ENCODE measurements around the gene CSTB. TPM values are rescaled to one million over a fixed set of nuclear protein-coding genes. Genes with fewer than 3 reads are reported as not detected.
A peak's percentile ranks its signal among the peaks of the same experiment; 100 is the strongest.

CSTB gene
- total RNA-seq, 2 donors from 2014 or later: 30.7 to 32.3 TPM

- DNase-seq: no peak
- H3K4me1 Mint-ChIP-seq (ENCODE audit: low read depth): peaks cover 12% of the 10 kb centered on the region
- H3K36me3 Mint-ChIP-seq (ENCODE audit: insufficient read depth in 2 of 2): peaks cover 4 to 7% of the 10 kb centered on the region in 2 donors
- no peak overlapping the region for H3K27ac Mint-ChIP-seq
- peaks cover 6% of the 10 kb centered on the region for H3K27me3 Mint-ChIP-seq (ENCODE audit: low read depth)
- H3K9me3 Mint-ChIP-seq: peaks cover 5 to 6% of the 10 kb centered on the region in 2 donors
- no peak overlapping the region for H3K4me3 Mint-ChIP-seq
- no peak for ATAC-seq (replicated peaks in 1 of 2)
Observed at GRCh38 chr21:43815107-43815613, 39.1 kb upstream of the CSTB start.

GRCh38 chr21:43814215-43815106 is 38.4 kb upstream of the CSTB start:
- no peak for ATAC-seq (replicated peaks in 1 of 2)

GRCh38 chr21:43813656-43813980 is 37.5 kb upstream of the CSTB start:
- Mint-ChIP-seq H3K27ac (no peak overlapping the region), H3K27me3 (ENCODE audit: low read depth) (peaks cover 2% of the 10 kb centered on the region), H3K4me1 (ENCODE audit: low read depth) (peaks cover 12% of the 10 kb centered on the region), H3K9me3 (peaks cover under 1% of the 10 kb centered on the region in 2 donors), H3K4me3 (no peak overlapping the region), H3K36me3 (ENCODE audit: insufficient read depth in 2 of 2) (peaks cover 2% of the 10 kb centered on the region in 2 donors)
- DNase-seq (no peak), ATAC-seq (replicated peaks in 1 of 2) (no peak)

More at GRCh38 chr21:43814215-43815106, 38.4 kb upstream of the CSTB start:
- peaks cover 12% of the 10 kb centered on the region for H3K4me1 Mint-ChIP-seq (ENCODE audit: low read depth)
- H3K27me3 Mint-ChIP-seq (ENCODE audit: low read depth): peaks cover 6% of the 10 kb centered on the region
- H3K4me3 Mint-ChIP-seq: no peak overlapping the region
- H3K36me3 Mint-ChIP-seq (ENCODE audit: insufficient read depth in 2 of 2): peaks cover 4 to 7% of the 10 kb centered on the region in 2 donors
- peaks cover 5 to 6% of the 10 kb centered on the region in 2 donors for H3K9me3 Mint-ChIP-seq
- no peak overlapping the region for H3K27ac Mint-ChIP-seq
- DNase-seq: no peak

GRCh38 chr21:43812957-43813655 is 37.0 kb upstream of the CSTB start:
- Mint-ChIP-seq H3K36me3 (ENCODE audit: insufficient read depth in 2 of 2) (peaks cover 0 to 2% of the 10 kb centered on the region in 2 donors), H3K27me3 (ENCODE audit: low read depth) (no peaks in the 10 kb centered on the region), H3K4me1 (ENCODE audit: low read depth) (peaks cover 12% of the 10 kb centered on the region), H3K27ac (no peak overlapping the region), H3K4me3 (no peak overlapping the region), H3K9me3 (no peaks in the 10 kb centered on the region)
- DNase-seq: no peak
- peak in 1 of 2 donors; percentile 3 for ATAC-seq (replicated peaks in 1 of 2)

- no peaks in the 10 kb centered on the region for H3K27me3 Mint-ChIP-seq (ENCODE audit: low read depth)
- no peaks in the 10 kb centered on the region for H3K9me3 Mint-ChIP-seq
- H3K4me1 Mint-ChIP-seq (ENCODE audit: low read depth): peaks cover 12% of the 10 kb centered on the region
- H3K36me3 Mint-ChIP-seq (ENCODE audit: insufficient read depth in 2 of 2): no peaks in the 10 kb centered on the region
- no peak for DNase-seq
- H3K27ac Mint-ChIP-seq: no peak overlapping the region
- no peak for ATAC-seq (replicated peaks in 1 of 2)
- H3K4me3 Mint-ChIP-seq: no peak overlapping the region
Observed at GRCh38 chr21:43812139-43812821, 36.2 kb upstream of the CSTB start.

GRCh38 chr21:43811262-43812105 is 35.4 kb upstream of the CSTB start:
- no peak for ATAC-seq (replicated peaks in 1 of 2)
- Mint-ChIP-seq H3K27me3 (ENCODE audit: low read depth) (no peaks in the 10 kb centered on the region), H3K27ac (no peak overlapping the region)

GRCh38 chr21:43810505-43811261 is 34.6 kb upstream of the CSTB start:
- H3K9me3 Mint-ChIP-seq: no peaks in the 10 kb centered on the region
- DNase-seq (peak; percentile 92 to 96), ATAC-seq (replicated peaks in 1 of 2) (peak; percentile 85 to 90)
- H3K36me3 Mint-ChIP-seq (ENCODE audit: insufficient read depth in 2 of 2): no peaks in the 10 kb centered on the region
- peak overlapping the region in 1 of 2 donors; percentile 13 for H3K4me3 Mint-ChIP-seq
- no peaks in the 10 kb centered on the region for H3K27me3 Mint-ChIP-seq (ENCODE audit: low read depth)
- H3K4me1 Mint-ChIP-seq (ENCODE audit: low read depth): peaks cover 12% of the 10 kb centered on the region
- no peak overlapping the region for H3K27ac Mint-ChIP-seq

More at GRCh38 chr21:43811262-43812105, 35.4 kb upstream of the CSTB start:
- peaks cover 12% of the 10 kb centered on the region for H3K4me1 Mint-ChIP-seq (ENCODE audit: low read depth)
- no peak for DNase-seq
- H3K4me3 Mint-ChIP-seq: no peak overlapping the region
- H3K9me3 Mint-ChIP-seq: no peaks in the 10 kb centered on the region
- no peaks in the 10 kb centered on the region for H3K36me3 Mint-ChIP-seq (ENCODE audit: insufficient read depth in 2 of 2)

- H3K4me3 Mint-ChIP-seq: no peak overlapping the region
- no peaks in the 10 kb centered on the region for H3K27me3 Mint-ChIP-seq (ENCODE audit: low read depth)
- no peaks in the 10 kb centered on the region for H3K36me3 Mint-ChIP-seq (ENCODE audit: insufficient read depth in 2 of 2)
- no peak for DNase-seq
- no peak for ATAC-seq (replicated peaks in 1 of 2)
- H3K9me3 Mint-ChIP-seq: no peaks in the 10 kb centered on the region
- peaks cover 19% of the 10 kb centered on the region for H3K4me1 Mint-ChIP-seq (ENCODE audit: low read depth)
- no peak overlapping the region for H3K27ac Mint-ChIP-seq
Observed at GRCh38 chr21:43809853-43810504, 33.9 kb upstream of the CSTB start.

- no peaks in the 10 kb centered on the region for H3K27me3 Mint-ChIP-seq (ENCODE audit: low read depth)
- no peak overlapping the region for H3K4me3 Mint-ChIP-seq
- no peak for DNase-seq
- no peak for ATAC-seq (replicated peaks in 1 of 2)
- H3K36me3 Mint-ChIP-seq (ENCODE audit: insufficient read depth in 2 of 2): no peaks in the 10 kb centered on the region
- H3K9me3 Mint-ChIP-seq: no peaks in the 10 kb centered on the region
- peaks cover 21% of the 10 kb centered on the region for H3K4me1 Mint-ChIP-seq (ENCODE audit: low read depth)
- no peak overlapping the region for H3K27ac Mint-ChIP-seq
Observed at GRCh38 chr21:43809346-43809799, 33.3 kb upstream of the CSTB start.

- peaks cover 21% of the 10 kb centered on the region for H3K4me1 Mint-ChIP-seq (ENCODE audit: low read depth)
- no peaks in the 10 kb centered on the region for H3K9me3 Mint-ChIP-seq
- no peak overlapping the region for H3K4me3 Mint-ChIP-seq
- no peaks in the 10 kb centered on the region for H3K27me3 Mint-ChIP-seq (ENCODE audit: low read depth)
- ATAC-seq (replicated peaks in 1 of 2) (no peak), DNase-seq (no peak)
- H3K27ac Mint-ChIP-seq: no peak overlapping the region
- H3K36me3 Mint-ChIP-seq (ENCODE audit: insufficient read depth in 2 of 2): peaks cover 0 to 1% of the 10 kb centered on the region in 2 donors
Observed at GRCh38 chr21:43808832-43809251, 32.7 kb upstream of the CSTB start.

- no peaks in the 10 kb centered on the region for H3K27me3 Mint-ChIP-seq (ENCODE audit: low read depth)
- no peaks in the 10 kb centered on the region for H3K9me3 Mint-ChIP-seq
- H3K36me3 Mint-ChIP-seq (ENCODE audit: insufficient read depth in 2 of 2): peaks cover 0 to 2% of the 10 kb centered on the region in 2 donors
- DNase-seq (no peak), ATAC-seq (replicated peaks in 1 of 2) (no peak)
- H3K27ac Mint-ChIP-seq: no peak overlapping the region
- no peak overlapping the region for H3K4me3 Mint-ChIP-seq
- peaks cover 21% of the 10 kb centered on the region for H3K4me1 Mint-ChIP-seq (ENCODE audit: low read depth)
Observed at GRCh38 chr21:43808367-43808766, 32.3 kb upstream of the CSTB start.
